GM21381 (cell line): ENCODE results near the gene SLC39A11.

ENCODE experiments used
- ATAC-seq: cut with Tn5 transposase; IDR thresholded peaks from one replicate; pipeline ENCODE4 v1.9.1; 2021; ENCODE audit warnings: mild to moderate bottlenecking, moderate library complexity; ENCODE audit not compliant: unreplicated experiment

The SLC39A11 gene

GRCh38 chr17:72702136-72702735 lies 390.3 kb downstream of the SLC39A11 start:
- no peak for ATAC-seq

- ATAC-seq: no peak
These were observed 392.3 kb downstream of the SLC39A11 start for GRCh38 chr17:72700226-72700625.

GRCh38 chr17:72699545-72699944 lies 392.9 kb downstream of the SLC39A11 start:
- no peak for ATAC-seq

- ATAC-seq: no peak
These were observed 394.8 kb downstream of the SLC39A11 start for GRCh38 chr17:72697602-72698146.

GRCh38 chr17:72696721-72697120 lies 395.8 kb downstream of the SLC39A11 start:
- ATAC-seq: no peak

- ATAC-seq: no peak
These were observed 396.3 kb downstream of the SLC39A11 start for GRCh38 chr17:72696156-72696555.

- no peak for ATAC-seq
These were observed 398.5 kb downstream of the SLC39A11 start for GRCh38 chr17:72693956-72694355.

GRCh38 chr17:72693151-72693878 lies 399.2 kb downstream of the SLC39A11 start:
- no peak for ATAC-seq

- no peak for ATAC-seq
These were observed 399.8 kb downstream of the SLC39A11 start for GRCh38 chr17:72692676-72693075.

GRCh38 chr17:72691586-72691985 lies 400.9 kb downstream of the SLC39A11 start:
- ATAC-seq: no peak

GRCh38 chr17:72691017-72691416 lies 401.5 kb downstream of the SLC39A11 start:
- ATAC-seq: no peak

GRCh38 chr17:72687886-72688285 lies 404.6 kb downstream of the SLC39A11 start:
- ATAC-seq: no peak

GRCh38 chr17:72684405-72685020 lies 408.0 kb downstream of the SLC39A11 start:
- no peak for ATAC-seq

GRCh38 chr17:72683506-72684404 lies 408.7 kb downstream of the SLC39A11 start:
- ATAC-seq: no peak

- no peak for ATAC-seq
These were observed 409.9 kb downstream of the SLC39A11 start for GRCh38 chr17:72682605-72683004.

GRCh38 chr17:72681844-72682243 lies 410.6 kb downstream of the SLC39A11 start:
- no peak for ATAC-seq

- no peak for ATAC-seq
These were observed 414.6 kb downstream of the SLC39A11 start for GRCh38 chr17:72677714-72678390.

GRCh38 chr17:72677108-72677507 lies 415.4 kb downstream of the SLC39A11 start:
- ATAC-seq: no peak

- ATAC-seq: no peak
These were observed 419.8 kb downstream of the SLC39A11 start for GRCh38 chr17:72672729-72673128.

GRCh38 chr17:72671016-72671415 lies 421.5 kb downstream of the SLC39A11 start:
- ATAC-seq: no peak
